Measurements from ENCODE around the gene DOC2B. TPM values are rescaled to one million over a fixed set of nuclear protein-coding genes. Genes with fewer than 3 reads are reported as not detected.
"Not testable (repeated sequence)": the region's sequence is repeated elsewhere in the genome, so short reads cannot be mapped to it uniquely, and the experiment has no call there.

The DOC2B gene
- total RNA-seq, 2 donors from 2014 or later: 1.4 to 2.6 TPM

GRCh38 chr17:202501-202951 is 21.1 kb upstream of the DOC2B start:
- no peak overlapping the region for H3K4me3 Mint-ChIP-seq
- H3K4me1 Mint-ChIP-seq: peaks cover 14% of the 10 kb centered on the region
- Histone ChIP-seq H3K4me1 (ENCODE audit: control insufficient read depth, insufficient read depth, low read length) (no peaks in the 10 kb centered on the region), H3K36me3 (ENCODE audit: control insufficient read depth, insufficient read depth, low read length) (no peaks in the 10 kb centered on the region), H3K27ac (ENCODE audit: low read depth, low read length) (no peak overlapping the region), H3K27me3 (ENCODE audit: control insufficient read depth, insufficient read depth, low read length, poor library complexity, severe bottlenecking) (no peaks in the 10 kb centered on the region), H3K9ac (ENCODE audit: extremely low read depth, low read length, poor library complexity, severe bottlenecking) (no peak overlapping the region), H3K4me3 (ENCODE audit: low read length) (no peak overlapping the region), H3K9me3 (ENCODE audit: control insufficient read depth, low read length) (no peaks in the 10 kb centered on the region)
- peaks cover 4% of the 10 kb centered on the region for H3K27me3 Mint-ChIP-seq (ENCODE audit: insufficient read depth)
- H3K27ac Mint-ChIP-seq: no peak overlapping the region
- H3K36me3 Mint-ChIP-seq (ENCODE audit: low read depth): peaks cover 9% of the 10 kb centered on the region
- 83 to 84% methylated on average over 17 to 23 of the region's 23 CpGs for WGBS, 2 experiments (ENCODE audit: insufficient coverage in 1 of 2, insufficient read length in 1 of 2)
- DNase-seq: no peak
- peaks cover 15% of the 10 kb centered on the region for H3K9me3 Mint-ChIP-seq
- TF ChIP-seq, protein P1, sequence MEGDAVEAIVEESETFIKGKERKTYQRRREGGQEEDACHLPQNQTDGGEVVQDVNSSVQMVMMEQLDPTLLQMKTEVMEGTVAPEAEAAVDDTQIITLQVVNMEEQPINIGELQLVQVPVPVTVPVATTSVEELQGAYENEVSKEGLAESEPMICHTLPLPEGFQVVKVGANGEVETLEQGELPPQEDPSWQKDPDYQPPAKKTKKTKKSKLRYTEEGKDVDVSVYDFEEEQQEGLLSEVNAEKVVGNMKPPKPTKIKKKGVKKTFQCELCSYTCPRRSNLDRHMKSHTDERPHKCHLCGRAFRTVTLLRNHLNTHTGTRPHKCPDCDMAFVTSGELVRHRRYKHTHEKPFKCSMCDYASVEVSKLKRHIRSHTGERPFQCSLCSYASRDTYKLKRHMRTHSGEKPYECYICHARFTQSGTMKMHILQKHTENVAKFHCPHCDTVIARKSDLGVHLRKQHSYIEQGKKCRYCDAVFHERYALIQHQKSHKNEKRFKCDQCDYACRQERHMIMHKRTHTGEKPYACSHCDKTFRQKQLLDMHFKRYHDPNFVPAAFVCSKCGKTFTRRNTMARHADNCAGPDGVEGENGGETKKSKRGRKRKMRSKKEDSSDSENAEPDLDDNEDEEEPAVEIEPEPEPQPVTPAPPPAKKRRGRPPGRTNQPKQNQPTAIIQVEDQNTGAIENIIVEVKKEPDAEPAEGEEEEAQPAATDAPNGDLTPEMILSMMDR (conservative IDR thresholded peaks at IDR 0.05): no peak

DNA sequence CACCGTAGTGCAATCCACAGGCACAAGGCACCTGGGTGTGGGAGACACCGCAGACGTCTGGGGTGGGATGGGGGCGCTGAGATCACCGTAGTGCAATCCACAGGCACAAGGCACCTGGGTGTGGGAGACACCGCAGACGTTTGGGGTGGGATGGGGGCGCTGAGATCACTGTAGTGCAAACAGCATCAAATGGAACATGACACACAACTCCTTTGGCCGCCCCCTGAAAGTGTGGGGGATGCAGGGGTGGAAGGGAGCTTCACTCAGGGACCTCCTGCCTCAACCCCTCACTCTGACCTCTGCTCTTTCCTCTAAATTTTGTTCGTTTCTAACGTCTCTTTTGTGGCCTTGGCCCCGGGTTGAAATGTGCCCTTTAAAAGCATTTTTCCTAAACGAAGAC is 20.3 kb upstream of the DOC2B start:
- H3K9me3 ChIP-seq (ENCODE audit: control insufficient read depth, low read length); H3K27me3 Mint-ChIP-seq (ENCODE audit: insufficient read depth); H3K4me3 Mint-ChIP-seq; H3K27ac ChIP-seq (ENCODE audit: low read depth, low read length); H3K4me1 ChIP-seq (ENCODE audit: control insufficient read depth, insufficient read depth, low read length); H3K4me3 ChIP-seq (ENCODE audit: low read length); H3K9ac ChIP-seq (ENCODE audit: extremely low read depth, low read length, poor library complexity, severe bottlenecking); H3K36me3 Mint-ChIP-seq (ENCODE audit: low read depth); H3K36me3 ChIP-seq (ENCODE audit: control insufficient read depth, insufficient read depth, low read length); H3K27me3 ChIP-seq (ENCODE audit: control insufficient read depth, insufficient read depth, low read length, poor library complexity, severe bottlenecking); DNase-seq; H3K27ac Mint-ChIP-seq: not testable (repeated sequence)
- WGBS, 2 experiments (ENCODE audit: insufficient coverage in 1 of 2, insufficient read length in 1 of 2): 86 to 97% methylated on average over 4 to 10 of the region's 13 CpGs
- peaks cover 14% of the 10 kb centered on the region for H3K4me1 Mint-ChIP-seq
- peaks cover 13% of the 10 kb centered on the region for H3K9me3 Mint-ChIP-seq

DNA sequence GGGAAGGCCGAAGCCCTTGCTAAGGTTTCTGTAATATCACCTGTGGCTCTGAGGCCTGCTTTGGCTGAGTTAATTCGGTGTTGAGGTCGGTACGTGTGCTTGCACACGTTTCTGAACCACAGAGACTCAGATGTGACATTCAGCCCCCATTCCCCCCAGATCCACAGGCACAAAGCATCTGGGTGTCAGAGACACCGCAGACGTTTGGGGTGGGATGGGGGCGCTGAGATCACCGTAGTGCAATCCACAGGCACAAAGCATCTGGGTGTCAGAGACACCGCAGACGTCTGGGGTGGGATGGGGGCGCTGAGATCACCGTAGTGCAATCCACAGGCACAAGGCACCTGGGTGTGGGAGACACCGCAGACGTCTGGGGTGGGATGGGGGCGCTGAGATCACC is 19.8 kb upstream of the DOC2B start:
- not testable (repeated sequence) for H3K36me3 Mint-ChIP-seq (ENCODE audit: low read depth); H3K27ac Mint-ChIP-seq
- WGBS, 2 experiments (ENCODE audit: insufficient coverage in 1 of 2, insufficient read length in 1 of 2): 70 to 91% methylated on average over 2 to 5 of the region's 16 CpGs

DNA sequence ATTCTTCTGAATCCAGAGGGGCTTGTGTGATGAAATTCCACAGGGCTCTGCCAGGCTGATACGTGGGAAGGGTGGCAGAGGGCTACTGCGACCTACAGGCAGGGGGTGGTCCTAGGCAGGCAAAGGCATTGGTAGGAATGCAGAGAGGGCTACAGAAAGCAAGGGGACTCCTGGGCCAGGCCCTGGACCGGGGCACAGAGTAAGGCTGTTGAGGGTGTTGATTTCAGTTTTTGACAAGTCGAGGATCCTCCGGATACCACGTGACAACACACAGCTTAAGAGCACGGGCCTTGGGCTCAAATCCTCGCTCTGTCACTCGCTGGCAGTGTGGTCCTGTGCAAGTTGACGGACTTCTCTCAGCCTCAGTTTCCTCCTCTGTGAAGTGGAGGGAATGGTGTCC is 19.1 kb upstream of the DOC2B start:
- Histone ChIP-seq H3K9me3 (ENCODE audit: control insufficient read depth, low read length) (no peaks in the 10 kb centered on the region), H3K27ac (ENCODE audit: low read depth, low read length) (no peak overlapping the region), H3K4me3 (ENCODE audit: low read length) (no peak overlapping the region), H3K4me1 (ENCODE audit: control insufficient read depth, insufficient read depth, low read length) (no peaks in the 10 kb centered on the region), H3K27me3 (ENCODE audit: control insufficient read depth, insufficient read depth, low read length, poor library complexity, severe bottlenecking) (no peaks in the 10 kb centered on the region), H3K36me3 (ENCODE audit: control insufficient read depth, insufficient read depth, low read length) (no peaks in the 10 kb centered on the region), H3K9ac (ENCODE audit: extremely low read depth, low read length, poor library complexity, severe bottlenecking) (no peak overlapping the region)
- H3K4me1 Mint-ChIP-seq: peaks cover 14% of the 10 kb centered on the region
- peaks cover 2% of the 10 kb centered on the region for H3K27me3 Mint-ChIP-seq (ENCODE audit: insufficient read depth)
- WGBS, 2 experiments (ENCODE audit: insufficient coverage in 1 of 2, insufficient read length in 1 of 2): 75 to 81% methylated on average over 9 to 10 of the region's 10 CpGs
- peaks cover 6% of the 10 kb centered on the region for H3K9me3 Mint-ChIP-seq
- TF ChIP-seq, protein P1 (conservative IDR thresholded peaks at IDR 0.05): no peak
- peak; percentile 81 for DNase-seq
- H3K27ac Mint-ChIP-seq: peak overlapping the region; percentile 7
- H3K36me3 Mint-ChIP-seq (ENCODE audit: low read depth): no peaks in the 10 kb centered on the region
- H3K4me3 Mint-ChIP-seq: no peak overlapping the region

More for the DNA sequence above, 19.8 kb upstream of the DOC2B start:
- not testable (repeated sequence) for H3K4me1 ChIP-seq (ENCODE audit: control insufficient read depth, insufficient read depth, low read length); DNase-seq; H3K9me3 ChIP-seq (ENCODE audit: control insufficient read depth, low read length); H3K36me3 ChIP-seq (ENCODE audit: control insufficient read depth, insufficient read depth, low read length); H3K4me3 Mint-ChIP-seq; H3K27ac ChIP-seq (ENCODE audit: low read depth, low read length); H3K27me3 Mint-ChIP-seq (ENCODE audit: insufficient read depth); H3K9ac ChIP-seq (ENCODE audit: extremely low read depth, low read length, poor library complexity, severe bottlenecking); H3K9me3 Mint-ChIP-seq; H3K4me3 ChIP-seq (ENCODE audit: low read length); H3K27me3 ChIP-seq (ENCODE audit: control insufficient read depth, insufficient read depth, low read length, poor library complexity, severe bottlenecking)
- H3K4me1 Mint-ChIP-seq: peaks cover 14% of the 10 kb centered on the region

All from endodermal cell (in vitro differentiated cells).